ENCODE data around the gene SLC6A9. TPM values are rescaled to one million over a fixed set of nuclear protein-coding genes. Genes with fewer than 3 reads are reported as not detected.

SLC6A9 gene
- total and polyA plus RNA-seq, 2 of the 8 experiments (the other 6 are each of a cell fraction or from before 2014, with no cell fraction given) = 20.2 to 24.2 TPM

GRCh38 chr1:43960798-43961197 lies 70.5 kb downstream of the SLC6A9 start (continued):
- TF ChIP-seq EP300 (IDR thresholded peaks at IDR 0.05; ENCODE audit: borderline replicate concordance in 1 of 2, low read depth in 2 of 2, low read length in 2 of 2) (no peak), SP2 (IDR thresholded peaks at IDR 0.05; ENCODE audit: low read length) (no peak), YY1 (IDR thresholded peaks at IDR 0.05; ENCODE audit: low read depth, low read length) (no peak), RFX5 (IDR thresholded peaks at IDR 0.05; ENCODE audit: borderline replicate concordance, low read depth, low read length) (no peak), GTF2F1 (IDR thresholded peaks at IDR 0.05; ENCODE audit: borderline replicate concordance, low read depth, low read length) (no peak), SIRT6 (IDR thresholded peaks at IDR 0.05; ENCODE audit: low read length) (no peak), EZH2 (IDR thresholded peaks at IDR 0.05; ENCODE audit: low read depth, low read length, severe bottlenecking) (no peak)

Measured in H1 (cell line).